Measurements from ENCODE around the gene PEX11A. TPM values are rescaled to one million over a fixed set of nuclear protein-coding genes. Genes with fewer than 3 reads are reported as not detected.

Gene PEX11A
- polyA plus RNA-seq, 2 donors, result 4.2 to 5.7 TPM

GRCh38 chr15:89652131-89652530 lies 38.4 kb downstream of the PEX11A start:
- Histone ChIP-seq H3K27me3 (ENCODE audit: control insufficient read depth in 1 of 2, insufficient read depth in 2 of 2, low read length in 2 of 2) (peaks cover 0 to 2% of the 10 kb centered on the region in 2 donors), H3K9me3 (ENCODE audit: control insufficient read depth in 2 of 2, insufficient read depth in 1 of 2, low read depth in 1 of 2, low read length in 1 of 2) (no peaks in the 10 kb centered on the region), H3K27ac (ENCODE audit: low read depth in 2 of 2, low read length in 1 of 2) (no peak overlapping the region), H3K4me3 (ENCODE audit: low read depth in 1 of 2, low read length in 2 of 2) (no peak overlapping the region), H3K36me3 (ENCODE audit: control insufficient read depth in 2 of 2, insufficient read depth in 2 of 2, low read length in 1 of 2) (no peaks in the 10 kb centered on the region), H3K4me1 (ENCODE audit: control insufficient read depth in 2 of 2, insufficient read depth in 2 of 2, low read length in 1 of 2) (peaks cover 3 to 10% of the 10 kb centered on the region in 2 donors)
- WGBS, 2 donors, result 78 to 83% methylated on average over 7 of the region's 7 CpGs

DNA sequence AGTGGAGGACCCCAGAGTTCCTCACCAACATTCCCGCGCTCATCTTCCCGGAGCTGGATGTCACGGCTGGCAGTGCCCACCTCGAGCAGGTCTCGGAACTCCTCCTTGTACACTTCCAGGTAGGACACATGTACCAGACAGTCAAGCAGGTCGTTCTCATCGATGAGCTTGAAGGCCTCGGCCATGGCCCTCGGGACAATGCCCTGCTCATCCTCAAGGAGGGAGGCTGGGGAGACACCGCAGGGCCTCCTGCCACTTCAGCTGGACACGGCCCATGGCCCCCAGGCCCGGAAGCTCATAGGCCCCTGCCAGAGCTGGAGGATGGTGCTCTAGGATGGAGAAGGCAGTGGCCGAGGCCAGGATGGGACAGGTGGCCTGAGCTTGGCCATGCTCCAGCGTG lies 40.8 kb downstream of the PEX11A start:
- no peak overlapping the region for H3K27ac ChIP-seq (ENCODE audit: low read depth in 2 of 2, low read length in 1 of 2)
- no peaks in the 10 kb centered on the region for H3K36me3 ChIP-seq (ENCODE audit: control insufficient read depth in 2 of 2, insufficient read depth in 2 of 2, low read length in 1 of 2)
- WGBS, 2 donors, result 93 to 94% methylated on average over 15 of the region's 15 CpGs
- peaks cover 0 to 6% of the 10 kb centered on the region in 2 donors for H3K4me1 ChIP-seq (ENCODE audit: control insufficient read depth in 2 of 2, insufficient read depth in 2 of 2, low read length in 1 of 2)
- H3K4me3 ChIP-seq (ENCODE audit: low read depth in 1 of 2, low read length in 2 of 2), result no peak overlapping the region
- no peaks in the 10 kb centered on the region for H3K27me3 ChIP-seq (ENCODE audit: control insufficient read depth in 1 of 2, insufficient read depth in 2 of 2, low read length in 2 of 2)
- H3K9me3 ChIP-seq (ENCODE audit: control insufficient read depth in 2 of 2, insufficient read depth in 1 of 2, low read depth in 1 of 2, low read length in 1 of 2), result no peaks in the 10 kb centered on the region

DNA sequence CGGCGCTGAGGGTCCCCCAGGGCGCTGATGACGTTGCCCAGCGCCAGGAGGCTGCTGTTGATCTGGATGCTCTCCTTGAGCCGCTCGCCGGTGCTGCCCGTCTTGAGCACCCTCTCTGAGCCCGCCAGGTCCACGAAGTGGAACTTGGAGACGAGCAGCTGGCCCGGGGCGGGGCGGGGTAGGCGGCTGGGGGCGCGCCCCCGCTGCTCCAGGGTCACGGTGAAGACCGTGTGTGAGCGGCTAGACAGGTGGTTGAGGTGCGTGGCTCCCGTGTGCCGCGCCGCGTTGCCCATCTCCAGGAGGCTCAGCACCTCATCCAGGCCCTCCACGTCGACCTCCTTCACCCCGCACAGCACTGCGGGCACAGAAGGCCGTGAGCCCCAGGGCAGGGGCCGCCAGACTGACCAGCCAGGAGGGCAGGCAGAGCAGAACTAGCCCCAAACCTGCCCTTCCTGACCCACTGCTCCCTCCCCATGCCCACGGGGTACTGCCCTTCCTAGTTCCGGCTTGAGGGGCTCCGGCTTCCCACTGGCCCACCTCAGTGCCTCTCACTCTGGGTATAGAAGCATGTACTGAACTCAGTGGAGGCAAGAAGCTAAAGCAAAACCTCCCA lies 41.4 kb downstream of the PEX11A start:
- WGBS, 2 donors, result 96 to 97% methylated on average over 35 to 37 of the region's 37 CpGs

DNA sequence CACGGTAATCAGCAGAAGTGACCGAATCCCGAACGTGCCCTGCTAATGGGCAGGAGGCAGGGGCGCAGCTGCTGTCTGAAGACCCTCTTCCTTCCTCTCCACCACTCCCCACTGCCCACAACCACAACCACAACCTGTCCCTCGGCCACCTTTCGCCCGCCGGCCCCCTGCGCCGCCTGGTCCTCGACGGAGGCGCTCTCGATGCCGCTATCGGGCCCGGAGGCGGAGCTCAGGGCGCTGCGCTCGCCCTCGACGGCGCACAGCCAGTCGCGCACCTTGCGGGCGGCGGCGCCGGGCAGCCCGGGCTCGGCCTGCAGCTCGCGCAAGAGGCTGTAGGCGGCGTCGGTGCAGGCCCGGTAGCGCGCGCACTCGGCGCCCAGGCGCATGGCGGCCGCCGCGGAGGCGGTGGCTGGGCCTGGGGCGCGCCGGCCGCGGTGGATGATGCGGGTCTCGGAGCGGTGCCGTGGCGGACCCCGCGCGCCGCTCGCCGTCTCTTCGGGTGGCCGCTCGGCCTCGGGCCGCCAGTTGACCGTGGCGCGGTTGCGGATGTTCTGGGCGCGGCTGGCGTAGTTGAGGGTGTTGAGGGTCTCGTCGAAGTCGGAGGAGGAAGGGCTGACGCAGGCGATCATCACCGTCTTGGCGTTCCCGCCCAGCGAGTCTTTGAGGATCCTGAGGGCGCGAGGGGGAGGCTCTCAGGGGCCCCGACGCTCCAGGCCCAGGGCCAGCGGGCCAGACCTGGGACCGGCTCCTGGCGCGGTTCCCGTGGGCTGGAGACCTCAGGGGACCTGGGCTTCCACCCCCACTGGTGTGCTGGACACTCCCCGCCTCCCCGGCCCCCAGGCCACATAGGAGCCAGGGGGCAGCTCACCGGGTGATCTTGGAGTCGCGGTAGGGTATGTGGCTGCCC lies 42.2 kb downstream of the PEX11A start:
- Histone ChIP-seq H3K27me3 (ENCODE audit: control insufficient read depth in 1 of 2, insufficient read depth in 2 of 2, low read length in 2 of 2) (no peaks in the 10 kb centered on the region), H3K36me3 (ENCODE audit: control insufficient read depth in 2 of 2, insufficient read depth in 2 of 2, low read length in 1 of 2) (no peaks in the 10 kb centered on the region), H3K4me1 (ENCODE audit: control insufficient read depth in 2 of 2, insufficient read depth in 2 of 2, low read length in 1 of 2) (peaks cover 0 to 2% of the 10 kb centered on the region in 2 donors), H3K27ac (ENCODE audit: low read depth in 2 of 2, low read length in 1 of 2) (no peak overlapping the region), H3K4me3 (ENCODE audit: low read depth in 1 of 2, low read length in 2 of 2) (no peak overlapping the region), H3K9me3 (ENCODE audit: control insufficient read depth in 2 of 2, insufficient read depth in 1 of 2, low read depth in 1 of 2, low read length in 1 of 2) (no peaks in the 10 kb centered on the region)
- WGBS, 2 donors, result 87 to 90% methylated on average over 93 to 102 of the region's 102 CpGs

More for the DNA sequence above, 41.4 kb downstream of the PEX11A start:
- H3K36me3 ChIP-seq (ENCODE audit: control insufficient read depth in 2 of 2, insufficient read depth in 2 of 2, low read length in 1 of 2), result no peaks in the 10 kb centered on the region
- no peak overlapping the region for H3K27ac ChIP-seq (ENCODE audit: low read depth in 2 of 2, low read length in 1 of 2)
- no peaks in the 10 kb centered on the region for H3K9me3 ChIP-seq (ENCODE audit: control insufficient read depth in 2 of 2, insufficient read depth in 1 of 2, low read depth in 1 of 2, low read length in 1 of 2)
- H3K4me3 ChIP-seq (ENCODE audit: low read depth in 1 of 2, low read length in 2 of 2), result no peak overlapping the region
- H3K4me1 ChIP-seq (ENCODE audit: control insufficient read depth in 2 of 2, insufficient read depth in 2 of 2, low read length in 1 of 2), result peaks cover 0 to 2% of the 10 kb centered on the region in 2 donors
- no peaks in the 10 kb centered on the region for H3K27me3 ChIP-seq (ENCODE audit: control insufficient read depth in 1 of 2, insufficient read depth in 2 of 2, low read length in 2 of 2)

GRCh38 chr15:89647191-89647851 lies 43.2 kb downstream of the PEX11A start:
- Histone ChIP-seq H3K27ac (ENCODE audit: low read depth in 2 of 2, low read length in 1 of 2) (no peak overlapping the region), H3K36me3 (ENCODE audit: control insufficient read depth in 2 of 2, insufficient read depth in 2 of 2, low read length in 1 of 2) (no peaks in the 10 kb centered on the region), H3K27me3 (ENCODE audit: control insufficient read depth in 1 of 2, insufficient read depth in 2 of 2, low read length in 2 of 2) (no peaks in the 10 kb centered on the region), H3K4me1 (ENCODE audit: control insufficient read depth in 2 of 2, insufficient read depth in 2 of 2, low read length in 1 of 2) (peaks cover 0 to 2% of the 10 kb centered on the region in 2 donors), H3K9me3 (ENCODE audit: control insufficient read depth in 2 of 2, insufficient read depth in 1 of 2, low read depth in 1 of 2, low read length in 1 of 2) (no peaks in the 10 kb centered on the region), H3K4me3 (ENCODE audit: low read depth in 1 of 2, low read length in 2 of 2) (no peak overlapping the region)
- WGBS, 2 donors, result 45 to 54% methylated on average over 25 of the region's 25 CpGs

DNA sequence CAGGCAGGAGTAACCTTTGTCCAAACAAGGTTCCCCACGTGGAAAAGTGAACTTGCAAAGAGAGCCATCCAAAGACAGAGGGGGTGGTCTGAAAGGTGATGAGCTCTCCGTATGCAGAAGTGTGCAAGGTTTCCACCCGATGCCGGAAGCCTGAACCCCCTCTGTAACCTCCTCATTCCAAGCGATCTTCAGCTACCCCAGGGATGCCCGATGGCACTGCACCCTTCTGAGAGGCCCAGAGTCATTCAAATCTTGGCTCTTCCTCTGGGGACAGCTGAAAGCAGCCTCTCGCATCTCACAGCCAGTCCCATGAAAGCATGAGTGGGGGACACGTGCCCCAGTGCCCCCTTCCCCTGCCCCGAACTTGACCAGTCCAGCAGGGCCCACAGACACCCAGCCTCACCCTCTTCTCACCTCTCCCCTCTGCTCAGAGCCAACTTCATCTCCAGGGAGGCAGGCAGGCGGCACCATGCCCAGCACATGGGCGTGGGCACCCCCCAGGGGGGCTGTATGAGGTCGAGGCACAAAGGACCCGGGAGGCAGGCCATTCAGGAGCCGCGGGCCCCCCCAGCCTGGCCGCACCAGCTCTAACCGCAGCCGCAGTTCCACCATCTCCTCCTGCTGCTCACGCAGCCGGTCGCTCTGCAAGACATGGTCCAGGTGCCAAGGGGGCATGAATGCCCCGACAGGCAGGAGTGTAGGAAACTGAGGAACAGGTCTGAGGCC lies 44.0 kb downstream of the PEX11A start:
- peaks cover 0 to 2% of the 10 kb centered on the region in 2 donors for H3K4me1 ChIP-seq (ENCODE audit: control insufficient read depth in 2 of 2, insufficient read depth in 2 of 2, low read length in 1 of 2)
- no peaks in the 10 kb centered on the region for H3K27me3 ChIP-seq (ENCODE audit: control insufficient read depth in 1 of 2, insufficient read depth in 2 of 2, low read length in 2 of 2)
- no peaks in the 10 kb centered on the region for H3K9me3 ChIP-seq (ENCODE audit: control insufficient read depth in 2 of 2, insufficient read depth in 1 of 2, low read depth in 1 of 2, low read length in 1 of 2)
- H3K27ac ChIP-seq (ENCODE audit: low read depth in 2 of 2, low read length in 1 of 2), result no peak overlapping the region
- 83 to 85% methylated on average over 22 of the region's 22 CpGs for whole genome bisulfite sequencing, 2 donors
- H3K36me3 ChIP-seq (ENCODE audit: control insufficient read depth in 2 of 2, insufficient read depth in 2 of 2, low read length in 1 of 2), result no peaks in the 10 kb centered on the region
- no peak overlapping the region for H3K4me3 ChIP-seq (ENCODE audit: low read depth in 1 of 2, low read length in 2 of 2)

- no peaks in the 10 kb centered on the region for H3K27me3 ChIP-seq (ENCODE audit: control insufficient read depth in 1 of 2, insufficient read depth in 2 of 2, low read length in 2 of 2)
- H3K27ac ChIP-seq (ENCODE audit: low read depth in 2 of 2, low read length in 1 of 2), result no peak overlapping the region
- WGBS, 2 donors, result 94 to 98% methylated on average over 7 to 8 of the region's 8 CpGs
- no peaks in the 10 kb centered on the region for H3K9me3 ChIP-seq (ENCODE audit: control insufficient read depth in 2 of 2, insufficient read depth in 1 of 2, low read depth in 1 of 2, low read length in 1 of 2)
- H3K36me3 ChIP-seq (ENCODE audit: control insufficient read depth in 2 of 2, insufficient read depth in 2 of 2, low read length in 1 of 2), result no peaks in the 10 kb centered on the region
- peaks cover 0 to 2% of the 10 kb centered on the region in 2 donors for H3K4me1 ChIP-seq (ENCODE audit: control insufficient read depth in 2 of 2, insufficient read depth in 2 of 2, low read length in 1 of 2)
- H3K4me3 ChIP-seq (ENCODE audit: low read depth in 1 of 2, low read length in 2 of 2), result no peak overlapping the region
Observed at GRCh38 chr15:89645680-89646079, 44.9 kb downstream of the PEX11A start.

DNA sequence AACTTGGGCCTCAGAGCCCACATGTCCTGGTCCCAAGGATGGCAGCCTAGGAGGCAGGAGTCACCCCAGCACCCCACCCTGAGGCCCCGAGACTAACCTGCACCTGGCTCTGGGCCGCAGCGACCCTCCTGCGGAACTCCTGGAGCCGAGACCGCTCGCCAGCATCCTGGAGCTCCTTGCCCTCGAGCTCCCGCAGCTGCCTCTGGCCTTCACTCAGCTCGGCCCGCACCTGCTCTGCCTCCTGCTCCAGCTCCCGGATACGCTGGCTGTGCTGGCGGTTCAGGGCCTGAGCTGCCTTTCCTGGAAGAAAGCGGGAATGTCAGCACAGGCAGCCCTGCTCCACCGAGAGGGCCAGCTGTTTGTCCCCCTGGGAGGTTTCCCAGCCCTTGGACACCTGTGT lies 48.4 kb downstream of the PEX11A start:
- H3K4me1 ChIP-seq (ENCODE audit: control insufficient read depth in 2 of 2, insufficient read depth in 2 of 2, low read length in 1 of 2), result no peaks in the 10 kb centered on the region
- no peaks in the 10 kb centered on the region for H3K27me3 ChIP-seq (ENCODE audit: control insufficient read depth in 1 of 2, insufficient read depth in 2 of 2, low read length in 2 of 2)
- H3K27ac ChIP-seq (ENCODE audit: low read depth in 2 of 2, low read length in 1 of 2), result no peak overlapping the region
- 90 to 96% methylated on average over 10 to 16 of the region's 16 CpGs for WGBS, 2 donors
- H3K9me3 ChIP-seq (ENCODE audit: control insufficient read depth in 2 of 2, insufficient read depth in 1 of 2, low read depth in 1 of 2, low read length in 1 of 2), result no peaks in the 10 kb centered on the region
- H3K36me3 ChIP-seq (ENCODE audit: control insufficient read depth in 2 of 2, insufficient read depth in 2 of 2, low read length in 1 of 2), result no peaks in the 10 kb centered on the region
- H3K4me3 ChIP-seq (ENCODE audit: low read depth in 1 of 2, low read length in 2 of 2), result no peak overlapping the region

GRCh38 chr15:89641053-89641452 lies 49.5 kb downstream of the PEX11A start:
- Histone ChIP-seq H3K4me1 (ENCODE audit: control insufficient read depth in 2 of 2, insufficient read depth in 2 of 2, low read length in 1 of 2) (no peaks in the 10 kb centered on the region), H3K4me3 (ENCODE audit: low read depth in 1 of 2, low read length in 2 of 2) (no peak overlapping the region), H3K36me3 (ENCODE audit: control insufficient read depth in 2 of 2, insufficient read depth in 2 of 2, low read length in 1 of 2) (no peaks in the 10 kb centered on the region), H3K27ac (ENCODE audit: low read depth in 2 of 2, low read length in 1 of 2) (no peak overlapping the region), H3K27me3 (ENCODE audit: control insufficient read depth in 1 of 2, insufficient read depth in 2 of 2, low read length in 2 of 2) (no peaks in the 10 kb centered on the region), H3K9me3 (ENCODE audit: control insufficient read depth in 2 of 2, insufficient read depth in 1 of 2, low read depth in 1 of 2, low read length in 1 of 2) (no peaks in the 10 kb centered on the region)
- WGBS, 2 donors, result 85 to 89% methylated on average over 5 of the region's 5 CpGs
